ENCODE data around the gene ARFGAP3.

ARFGAP3 gene

GRCh38 chr22:42857845-42858481 is 890 bp upstream of the ARFGAP3 start:
- DNase-seq = no peak

DNA sequence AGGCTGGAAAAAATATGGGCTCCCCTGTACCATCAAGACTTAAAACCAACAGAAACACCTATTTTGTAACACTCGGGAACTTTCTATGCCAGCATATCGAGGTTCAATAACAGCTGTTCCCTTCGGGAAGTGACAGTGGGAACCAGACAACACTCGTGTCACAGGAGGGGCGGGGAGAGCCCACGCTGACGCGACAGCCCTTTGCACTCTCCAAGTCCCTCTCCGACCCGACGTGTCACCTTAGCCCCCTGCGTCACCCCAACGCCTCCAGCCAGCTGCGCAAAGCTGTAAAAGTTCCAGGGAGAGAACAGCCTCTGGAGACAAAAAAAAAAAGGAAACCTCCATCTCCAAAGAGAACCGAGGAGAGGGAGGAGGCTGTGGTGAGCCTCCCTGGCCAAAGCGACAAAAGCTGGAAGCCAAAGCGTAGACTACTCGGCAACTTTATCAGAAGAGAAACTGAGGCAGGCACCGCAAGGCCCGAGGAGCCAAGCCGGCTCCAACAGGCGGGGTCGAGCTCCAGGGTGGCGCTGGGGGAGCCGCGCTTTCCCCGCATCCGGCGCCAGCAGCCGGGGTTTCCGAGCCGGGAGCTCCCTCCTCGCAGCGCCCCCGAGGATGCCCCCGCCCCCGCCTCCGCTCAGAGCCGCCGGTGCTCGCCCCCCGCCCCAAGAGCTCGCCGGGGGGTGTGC is 751 bp downstream of the ARFGAP3 start:
- DNase-seq = peak; percentile 45

DNA sequence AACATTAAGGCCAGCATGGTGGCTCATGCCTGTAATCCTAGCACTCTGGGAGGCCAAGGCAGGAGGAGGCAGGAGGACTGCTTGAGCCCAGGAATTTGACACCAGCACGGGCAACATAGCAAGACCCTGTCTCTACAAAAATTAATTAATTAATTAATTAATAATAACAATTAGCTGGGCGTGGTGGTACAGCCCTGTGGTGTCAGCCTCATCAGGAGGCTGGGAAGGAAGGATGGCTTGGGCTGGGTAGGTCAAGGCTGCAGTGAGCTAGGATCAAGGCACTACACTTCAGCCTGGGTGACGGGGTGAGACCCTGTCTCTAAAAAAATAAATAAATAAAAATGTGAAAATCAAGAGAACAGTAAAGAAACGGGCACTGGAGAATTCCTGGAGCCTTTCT is 1.4 kb downstream of the ARFGAP3 start:
- DNase-seq = no peak

- no peak for DNase-seq
These were observed 1.9 kb downstream of the ARFGAP3 start for GRCh38 chr22:42855211-42855610.

DNA sequence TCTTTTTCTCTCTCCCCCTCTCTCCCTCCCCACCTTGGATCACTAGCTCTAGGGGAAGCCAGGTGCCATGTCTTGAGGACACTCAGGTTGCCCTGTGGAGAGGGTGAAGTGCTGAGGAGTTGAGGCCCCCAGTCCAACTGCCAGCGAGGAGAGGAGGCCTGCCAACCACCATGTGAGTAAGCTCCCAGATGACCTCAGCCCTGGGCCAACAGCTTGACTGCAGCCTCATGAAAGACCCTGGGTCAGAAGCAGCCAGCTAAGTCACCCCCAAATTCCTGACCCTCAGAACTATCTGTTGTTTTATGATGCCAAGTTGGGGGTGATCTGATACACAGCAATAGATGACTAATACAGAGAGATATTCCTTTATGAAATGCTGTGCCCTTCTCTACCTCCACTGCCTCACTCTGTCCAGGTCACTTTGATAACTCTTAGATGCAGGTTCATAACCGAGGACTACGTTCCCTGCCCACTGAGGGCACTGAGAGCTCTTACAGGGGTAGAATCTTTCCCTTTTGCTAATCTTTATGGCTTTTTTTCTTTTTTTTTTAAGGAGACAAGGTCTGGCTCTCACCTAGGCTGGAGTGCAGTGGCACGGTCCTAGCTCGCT is 8.0 kb downstream of the ARFGAP3 start:
- DNase-seq = no peak

DNA sequence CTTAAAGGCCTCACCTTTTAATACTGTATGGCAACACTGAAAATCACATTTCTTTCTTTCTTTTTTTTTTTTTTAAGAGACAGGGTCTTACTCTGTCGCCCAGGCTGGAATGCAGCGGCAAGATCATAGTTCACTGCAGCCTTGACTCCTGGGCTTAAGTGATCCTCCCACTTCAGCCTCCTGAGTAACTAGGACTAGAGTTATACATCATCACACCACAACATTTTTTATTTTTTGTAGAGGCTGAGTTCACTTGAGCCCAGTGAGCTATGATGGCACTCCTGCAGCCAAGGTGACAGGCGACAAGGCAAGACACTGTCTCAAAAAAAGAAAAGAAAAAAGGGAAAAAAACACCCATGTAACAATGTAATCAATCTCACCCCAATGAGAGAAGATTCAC is 10.0 kb downstream of the ARFGAP3 start:
- no peak for DNase-seq

GRCh38 chr22:42844756-42845155 is 12.3 kb downstream of the ARFGAP3 start:
- DNase-seq = no peak

DNA sequence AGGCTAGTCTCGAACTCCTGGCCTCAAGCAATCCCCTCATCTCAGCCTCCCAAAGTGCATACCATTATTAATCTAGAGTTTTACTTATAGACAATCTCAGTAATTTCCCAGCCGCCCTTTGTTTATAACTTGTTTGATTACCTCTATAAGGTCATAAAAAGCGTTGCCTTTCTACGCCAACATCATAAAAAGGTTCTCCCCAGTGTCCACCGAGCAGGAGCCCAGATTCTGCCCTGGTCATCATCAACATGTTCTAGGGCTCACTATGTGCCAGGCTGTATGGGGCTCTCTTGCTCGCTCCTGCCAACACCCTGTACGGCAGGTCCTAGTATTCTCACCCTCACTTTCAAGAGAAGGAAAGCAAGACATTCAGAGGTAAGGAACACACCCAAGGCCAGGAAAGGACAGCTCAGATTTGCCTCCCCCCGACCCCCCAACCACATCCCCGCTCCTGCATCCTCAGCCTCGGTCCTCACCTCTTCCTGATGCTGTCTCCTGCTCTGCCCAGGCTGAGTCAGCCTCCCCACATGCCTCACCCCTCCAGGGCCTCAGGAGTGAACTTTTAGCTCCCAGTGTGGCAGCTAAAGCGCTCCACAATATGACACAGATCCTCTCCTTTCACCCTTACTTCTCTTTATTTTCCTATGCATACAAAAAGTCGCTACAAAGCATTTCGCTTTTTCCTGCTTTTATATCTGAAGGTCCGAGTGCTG is 14.3 kb downstream of the ARFGAP3 start:
- no peak for DNase-seq

GRCh38 chr22:42841444-42841843 is 15.6 kb downstream of the ARFGAP3 start:
- no peak for DNase-seq

GRCh38 chr22:42837556-42837955 is 19.5 kb downstream of the ARFGAP3 start:
- no peak for DNase-seq

GRCh38 chr22:42836026-42836425 is 21.0 kb downstream of the ARFGAP3 start:
- DNase-seq = no peak

DNA sequence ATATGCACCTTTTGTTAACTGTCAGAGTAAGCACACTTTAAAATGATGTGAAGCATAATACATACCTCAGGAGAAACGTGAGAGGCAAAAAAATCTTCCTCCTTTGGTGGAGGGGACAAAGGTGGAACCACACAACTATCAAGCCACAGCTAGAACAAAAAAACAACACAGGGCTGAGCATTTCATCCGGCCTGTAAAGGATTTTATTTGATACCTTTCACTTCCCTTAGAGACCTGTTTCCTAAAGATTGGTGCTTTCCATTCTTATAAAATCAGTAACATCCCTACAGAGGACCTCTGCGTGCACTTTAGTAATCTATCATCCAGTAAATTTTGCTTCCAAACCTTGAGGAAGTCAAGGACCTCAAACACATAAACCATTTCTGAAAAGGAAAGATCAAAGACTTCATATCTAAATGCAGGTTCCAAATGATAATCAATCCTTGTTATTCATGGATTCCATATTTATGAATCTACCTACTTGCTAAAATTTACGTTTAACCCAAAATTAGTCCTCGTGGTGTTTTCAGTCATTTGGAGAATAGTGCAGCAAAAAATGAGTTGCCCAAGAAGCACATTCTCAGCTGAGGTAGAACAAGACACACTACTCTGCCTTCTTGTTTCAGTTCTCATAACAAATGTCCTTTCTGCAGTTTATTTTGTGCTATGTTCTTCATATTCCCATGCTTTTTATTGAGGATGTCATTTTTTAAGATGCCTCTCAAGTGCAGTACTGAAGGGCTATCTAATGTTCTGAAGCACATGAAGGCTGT is 22.7 kb downstream of the ARFGAP3 start:
- no peak for DNase-seq

DNA sequence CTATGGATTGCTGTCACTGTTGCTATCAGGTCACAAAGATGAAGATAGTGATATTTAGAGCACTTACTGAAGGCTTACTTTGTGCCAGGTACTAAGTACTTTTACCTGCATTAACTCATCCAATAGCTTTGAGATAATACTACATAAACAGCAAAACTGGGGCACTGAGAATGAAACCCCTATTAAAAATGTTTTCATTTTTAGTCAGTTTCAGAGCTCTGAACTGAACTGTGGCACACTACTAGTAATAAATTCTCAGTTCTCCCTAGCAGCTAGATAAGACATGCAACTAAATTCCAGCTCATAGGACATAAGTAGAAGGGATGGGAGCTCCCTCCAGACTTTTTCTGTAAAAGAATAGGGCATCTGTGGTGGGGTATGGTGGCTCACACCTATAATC is 24.0 kb downstream of the ARFGAP3 start:
- no peak for DNase-seq

- no peak for DNase-seq
These were observed 25.4 kb downstream of the ARFGAP3 start for GRCh38 chr22:42831712-42832111.

GRCh38 chr22:42830161-42830560 is 26.9 kb downstream of the ARFGAP3 start:
- DNase-seq = no peak

DNA sequence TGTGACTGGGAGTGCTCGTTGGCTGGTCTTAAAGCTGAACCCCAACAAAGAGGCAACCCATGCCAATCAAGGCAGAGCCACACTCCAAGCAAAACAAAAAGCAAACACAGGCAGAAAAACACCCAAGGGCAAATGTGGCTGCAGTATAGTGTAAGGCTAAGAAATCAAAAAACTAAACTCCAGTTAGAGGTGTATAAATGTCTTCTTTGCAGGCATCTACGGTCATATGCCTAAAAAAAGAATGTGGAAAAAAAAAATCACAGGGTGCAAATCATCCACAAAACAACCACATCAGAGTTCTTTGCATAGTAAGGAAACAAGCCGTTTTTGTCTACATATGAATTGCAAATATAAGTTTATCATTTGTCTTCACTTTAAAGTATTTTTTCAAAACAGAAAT is 27.8 kb downstream of the ARFGAP3 start:
- no peak for DNase-seq

DNA sequence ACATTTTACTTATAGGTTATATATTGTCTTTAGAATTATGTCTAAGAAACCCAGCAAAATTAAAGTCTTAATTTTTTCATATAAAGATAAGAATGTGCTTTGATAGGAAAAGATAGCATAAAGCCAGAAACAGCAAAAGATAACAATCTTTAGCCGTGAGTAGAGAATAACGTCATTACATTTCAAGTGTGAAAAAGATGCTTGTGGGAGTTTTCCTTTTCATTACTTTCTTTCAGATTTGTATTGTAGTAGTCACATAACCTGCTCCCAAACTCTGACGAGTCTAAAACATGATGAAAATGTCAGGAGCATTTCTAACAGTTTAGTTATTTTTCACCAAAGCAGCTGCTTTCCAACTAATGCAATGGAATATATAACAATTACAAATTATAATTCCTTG is 31.3 kb downstream of the ARFGAP3 start:
- no peak for DNase-seq

DNA sequence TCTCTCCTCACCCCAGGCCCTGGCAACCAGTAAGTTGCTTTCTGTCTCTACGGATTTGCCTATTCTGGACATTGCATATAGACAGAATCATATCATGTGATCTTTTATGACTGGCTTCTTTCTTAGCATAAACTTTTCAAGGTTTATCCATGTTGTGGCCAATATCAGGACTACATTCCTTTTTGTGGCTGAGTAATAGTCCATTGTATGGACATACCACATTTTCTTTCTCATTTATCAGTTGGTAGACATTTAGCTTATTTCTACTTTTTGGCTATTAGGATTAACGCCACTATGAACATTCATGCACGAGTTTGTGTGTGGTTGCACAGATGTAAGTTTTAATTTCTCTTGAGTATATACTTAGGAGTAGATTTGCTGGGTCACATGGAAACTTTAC is 35.7 kb downstream of the ARFGAP3 start:
- no peak for DNase-seq

GRCh38 chr22:42820045-42820763 is 36.9 kb downstream of the ARFGAP3 start:
- DNase-seq = no peak

GRCh38 chr22:42819412-42820044 is 37.5 kb downstream of the ARFGAP3 start:
- DNase-seq = no peak

GRCh38 chr22:42817556-42817955 is 39.5 kb downstream of the ARFGAP3 start:
- DNase-seq = no peak

- no peak for DNase-seq
These were observed 40.7 kb downstream of the ARFGAP3 start for GRCh38 chr22:42816336-42816735.
